GM19372 (cell line): ENCODE data around the gene CRYL1.

Source experiments
- ATAC-seq: cut with Tn5 transposase; IDR thresholded peaks from one replicate; pipeline ENCODE4 v1.9.1; 2021; ENCODE audit warnings: mild to moderate bottlenecking, low read depth, moderate library complexity; ENCODE audit not compliant: unreplicated experiment

CRYL1 gene

DNA sequence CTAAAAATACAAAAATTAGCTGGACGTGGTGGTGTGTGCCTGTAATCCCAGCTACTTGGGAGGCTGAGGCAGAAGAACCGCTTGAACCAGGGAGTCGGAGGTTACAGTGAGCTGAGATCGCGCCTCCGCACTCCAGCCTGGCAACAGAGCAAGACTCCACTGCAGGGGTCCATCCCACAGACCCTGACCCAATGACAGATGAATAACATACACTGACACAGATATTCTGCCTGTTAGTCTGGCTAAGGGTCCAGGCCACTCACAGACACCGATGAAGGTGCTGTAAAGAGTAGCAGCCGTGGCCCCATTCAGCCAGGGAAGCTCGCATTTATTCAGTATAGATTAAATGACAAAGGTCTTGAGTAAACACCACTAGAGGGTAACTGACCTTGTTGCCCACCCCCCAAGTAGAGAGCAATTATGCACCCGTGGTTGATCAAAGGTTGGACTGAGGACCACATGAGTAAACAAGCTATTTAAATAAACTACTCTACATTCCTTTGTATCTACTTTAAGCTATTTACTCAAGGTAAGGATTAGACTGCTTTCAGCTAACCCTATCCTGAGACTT lies 8.5 kb upstream of the CRYL1 start:
- no peak for ATAC-seq

DNA sequence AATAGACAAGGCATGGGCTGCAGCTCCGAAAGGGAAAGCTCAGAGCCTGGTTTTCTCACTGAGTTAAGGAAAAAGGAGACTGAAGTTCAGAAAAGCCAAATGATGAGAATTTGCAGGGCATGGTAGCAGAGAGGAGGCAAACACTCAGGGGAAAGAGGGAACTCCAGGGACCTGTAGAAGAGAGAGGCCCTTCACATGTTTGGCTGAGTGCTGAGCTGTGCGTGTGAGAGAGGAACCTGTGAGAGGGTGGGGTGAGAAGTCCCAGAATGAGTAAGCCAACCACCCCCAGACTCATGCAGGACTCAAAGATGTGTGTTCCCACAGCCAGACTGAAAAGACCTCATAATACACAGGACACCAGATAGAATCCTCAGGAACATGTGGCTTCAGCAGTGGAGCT lies 2.8 kb upstream of the CRYL1 start:
- no peak for ATAC-seq

DNA sequence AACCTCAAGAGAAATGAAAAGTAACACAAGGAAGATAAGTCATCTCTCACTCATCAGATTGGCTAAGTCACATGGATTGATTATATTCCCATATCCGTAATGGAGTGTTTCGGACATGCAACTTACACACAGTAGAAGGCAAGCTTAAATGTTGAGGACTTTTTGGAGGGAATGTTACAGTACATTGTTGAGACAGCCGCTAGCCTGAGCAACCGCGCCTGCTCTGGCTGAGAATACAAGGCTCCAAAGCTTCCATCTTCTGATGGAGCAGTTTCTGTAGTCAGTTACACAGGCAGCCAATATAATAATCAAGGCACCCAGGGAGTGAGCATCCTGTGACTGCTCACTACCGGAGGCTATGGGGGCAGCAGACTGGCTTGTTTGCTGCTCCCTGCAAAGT lies 1.0 kb upstream of the CRYL1 start:
- ATAC-seq: no peak

DNA sequence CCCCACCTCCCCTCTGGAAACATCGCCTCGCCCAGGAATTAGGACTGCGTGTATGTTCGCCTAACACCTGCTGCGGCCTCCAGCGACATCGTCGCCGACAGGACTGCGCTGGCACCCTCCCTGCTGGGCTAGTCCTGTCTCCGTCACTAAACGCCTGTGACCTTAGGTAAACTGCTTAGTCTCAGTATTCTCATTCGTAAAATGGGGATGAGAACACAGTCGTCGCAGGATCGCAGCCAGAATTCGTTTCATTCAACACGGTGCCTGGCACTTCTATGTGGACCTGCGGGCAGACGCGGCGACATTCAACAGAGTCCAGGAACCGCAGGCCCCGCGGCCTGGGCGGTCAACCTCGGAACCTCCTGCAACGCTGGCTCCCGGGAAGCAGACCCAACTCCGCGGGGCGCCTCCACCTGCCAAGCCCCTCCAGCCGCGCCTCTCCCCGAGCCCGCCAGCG lies 485 bp downstream of the CRYL1 start:
- no peak for ATAC-seq

DNA sequence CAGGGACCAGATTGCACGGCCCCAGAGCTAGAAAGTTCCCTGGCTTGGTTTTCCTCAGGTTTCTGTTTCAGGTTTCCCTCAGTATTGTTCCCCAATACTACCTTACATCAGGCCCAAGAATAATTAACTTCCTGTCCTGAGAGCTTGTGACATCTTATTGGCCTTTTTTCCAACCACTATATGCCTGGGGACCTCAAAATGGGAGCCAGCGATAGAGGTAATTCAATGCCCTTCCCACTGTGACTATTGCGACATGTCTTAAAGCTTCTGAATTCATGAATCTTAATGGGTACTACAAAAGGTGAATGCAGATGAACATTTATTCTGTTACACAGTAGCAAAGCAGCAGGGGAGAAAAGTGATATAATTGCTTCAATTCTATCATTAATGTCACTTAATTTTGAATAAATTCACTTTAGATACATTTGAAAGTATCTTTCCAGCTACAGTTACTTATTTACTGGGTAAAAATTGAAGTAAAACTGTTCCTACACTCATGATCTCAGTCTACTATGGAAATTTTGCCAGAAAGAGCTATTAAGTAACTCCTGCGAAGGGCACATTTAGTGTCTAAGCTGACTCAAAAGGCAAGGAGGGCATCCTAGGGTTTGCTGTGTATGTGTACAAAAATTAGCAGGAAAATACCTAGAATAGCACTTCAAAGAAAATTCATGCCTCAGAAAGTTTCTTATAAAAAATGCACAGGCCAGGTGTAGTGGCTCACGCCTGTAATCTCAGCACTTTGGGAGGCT lies 4.1 kb downstream of the CRYL1 start:
- ATAC-seq: no peak

DNA sequence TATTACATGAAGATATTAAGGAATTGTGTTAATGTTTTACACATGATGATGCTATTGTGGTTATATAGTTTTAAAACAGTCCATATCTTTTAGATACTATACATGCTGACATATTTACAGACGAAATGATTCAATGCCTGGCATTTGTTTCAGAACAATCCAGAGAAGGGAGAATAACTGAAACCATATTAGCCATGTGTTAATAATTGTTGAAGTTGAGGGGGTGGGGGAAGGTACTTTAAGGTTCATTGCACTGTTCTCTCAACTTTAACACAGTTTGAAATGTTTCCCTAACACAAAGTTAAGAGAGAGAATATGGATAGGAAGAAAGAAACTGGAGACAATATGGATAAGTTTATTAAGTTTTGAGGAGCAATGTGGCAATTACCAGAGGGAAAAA lies 5.8 kb downstream of the CRYL1 start:
- no peak for ATAC-seq

DNA sequence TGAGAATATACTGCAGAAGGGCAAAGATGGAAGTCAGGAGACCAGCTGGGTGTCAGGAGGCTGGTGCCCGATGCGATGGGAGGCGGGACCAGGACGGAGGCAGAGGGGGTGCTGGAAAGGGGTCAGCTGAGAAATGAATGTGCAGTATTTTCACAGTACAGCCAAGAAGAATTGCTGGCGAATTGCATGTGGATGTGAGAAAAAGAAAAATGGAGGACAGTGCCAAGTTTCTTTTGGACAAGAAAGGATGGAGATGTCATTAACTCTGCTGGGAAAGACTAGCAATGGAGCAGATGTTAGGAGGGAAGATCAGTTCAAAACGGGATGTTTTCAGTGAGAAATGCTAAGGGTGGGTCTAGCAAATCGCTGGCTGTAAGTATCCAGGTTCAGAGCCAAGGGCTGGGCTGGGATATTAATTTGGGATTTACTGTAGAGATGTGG lies 7.0 kb downstream of the CRYL1 start:
- ATAC-seq: no peak

DNA sequence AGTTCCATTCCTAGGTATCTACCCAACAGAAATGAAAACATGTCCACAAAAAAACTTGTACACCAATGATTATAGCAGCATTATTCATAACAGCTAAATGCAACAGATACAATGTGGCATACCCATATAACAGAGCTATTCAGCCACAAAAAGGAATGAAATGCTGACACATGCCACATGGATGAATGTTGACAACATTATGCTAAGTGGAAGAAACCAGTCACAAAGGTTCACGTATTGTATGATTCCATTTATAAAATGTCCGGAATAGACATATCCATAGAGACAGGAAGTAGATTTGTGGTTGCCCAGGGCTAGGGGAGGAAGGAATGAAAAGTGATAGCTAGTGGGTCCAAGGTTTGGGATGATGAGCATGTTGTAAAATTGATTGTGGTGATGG lies 10.8 kb downstream of the CRYL1 start:
- no peak for ATAC-seq

DNA sequence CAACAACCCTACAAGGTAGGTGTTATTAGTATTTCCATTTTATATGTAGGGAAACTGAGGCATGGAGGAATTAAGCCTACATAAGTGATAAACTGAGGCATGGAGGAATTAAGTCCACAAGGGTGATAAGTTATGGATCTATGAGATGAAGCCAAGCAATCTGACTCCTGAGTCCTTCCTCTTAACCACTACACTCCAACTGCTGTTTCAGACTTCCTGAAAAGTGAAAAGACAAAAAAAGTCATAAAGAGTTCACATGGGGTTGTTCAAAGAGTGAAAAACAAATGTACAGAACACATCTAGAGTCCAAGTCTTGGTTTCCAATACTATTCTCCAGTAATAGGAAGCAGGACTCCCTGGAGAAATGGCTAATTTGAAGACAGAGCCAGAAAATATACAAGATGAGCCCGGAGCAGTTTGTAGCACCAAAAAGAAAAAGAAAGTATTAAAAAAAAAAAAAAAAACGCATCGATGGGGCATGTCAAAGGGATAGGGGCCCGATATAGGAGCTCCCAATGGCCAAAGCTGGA lies 12.1 kb downstream of the CRYL1 start:
- no peak for ATAC-seq

DNA sequence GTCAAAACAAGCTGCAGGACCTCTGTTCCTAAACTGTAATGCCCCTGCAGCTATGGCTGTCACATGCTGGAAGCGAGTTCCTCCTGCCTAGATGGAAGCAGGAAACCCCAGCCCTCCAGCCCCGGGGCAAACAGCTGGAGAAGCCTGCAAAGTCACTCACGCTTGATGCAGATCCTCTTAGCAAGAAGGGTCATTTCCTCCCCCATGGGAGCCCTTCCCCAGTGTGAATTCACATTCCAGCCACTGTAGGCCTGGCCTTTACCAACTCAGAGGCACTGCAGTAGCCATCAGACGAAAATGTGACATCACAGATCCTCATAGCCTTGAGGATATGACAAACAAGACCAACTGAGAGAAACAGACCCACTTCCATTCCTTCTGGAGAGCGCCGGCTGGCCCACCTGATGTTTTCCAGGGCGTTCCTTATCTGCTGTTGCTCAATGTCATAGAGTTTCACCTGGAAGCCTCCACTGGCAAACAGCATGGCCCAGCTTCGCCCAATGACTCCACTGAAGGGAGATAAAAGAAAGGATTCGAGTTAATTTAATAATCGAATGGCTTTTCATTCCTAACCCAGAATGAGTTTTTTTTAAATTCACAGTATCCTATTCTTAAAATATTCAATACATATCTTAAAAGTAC lies 13.5 kb downstream of the CRYL1 start:
- no peak for ATAC-seq

DNA sequence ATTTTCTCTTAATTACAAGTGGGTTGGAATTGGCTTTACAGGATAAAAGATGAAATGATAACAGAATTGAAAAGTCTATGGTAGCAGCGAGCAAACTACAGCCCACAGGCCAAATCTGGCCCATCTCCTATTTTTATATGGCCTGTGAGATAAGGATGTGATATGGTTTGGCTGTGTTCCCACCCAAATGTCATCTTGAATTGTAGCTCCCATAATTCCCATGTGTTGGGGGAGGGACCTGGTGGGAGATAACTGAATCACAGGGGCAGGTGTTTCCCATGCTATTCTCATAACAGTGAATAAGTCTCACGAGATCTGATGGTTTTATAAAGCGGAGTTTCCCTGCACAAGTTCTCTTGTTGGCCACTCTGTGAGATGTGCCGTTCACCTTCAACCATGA lies 19.0 kb downstream of the CRYL1 start:
- no peak for ATAC-seq

DNA sequence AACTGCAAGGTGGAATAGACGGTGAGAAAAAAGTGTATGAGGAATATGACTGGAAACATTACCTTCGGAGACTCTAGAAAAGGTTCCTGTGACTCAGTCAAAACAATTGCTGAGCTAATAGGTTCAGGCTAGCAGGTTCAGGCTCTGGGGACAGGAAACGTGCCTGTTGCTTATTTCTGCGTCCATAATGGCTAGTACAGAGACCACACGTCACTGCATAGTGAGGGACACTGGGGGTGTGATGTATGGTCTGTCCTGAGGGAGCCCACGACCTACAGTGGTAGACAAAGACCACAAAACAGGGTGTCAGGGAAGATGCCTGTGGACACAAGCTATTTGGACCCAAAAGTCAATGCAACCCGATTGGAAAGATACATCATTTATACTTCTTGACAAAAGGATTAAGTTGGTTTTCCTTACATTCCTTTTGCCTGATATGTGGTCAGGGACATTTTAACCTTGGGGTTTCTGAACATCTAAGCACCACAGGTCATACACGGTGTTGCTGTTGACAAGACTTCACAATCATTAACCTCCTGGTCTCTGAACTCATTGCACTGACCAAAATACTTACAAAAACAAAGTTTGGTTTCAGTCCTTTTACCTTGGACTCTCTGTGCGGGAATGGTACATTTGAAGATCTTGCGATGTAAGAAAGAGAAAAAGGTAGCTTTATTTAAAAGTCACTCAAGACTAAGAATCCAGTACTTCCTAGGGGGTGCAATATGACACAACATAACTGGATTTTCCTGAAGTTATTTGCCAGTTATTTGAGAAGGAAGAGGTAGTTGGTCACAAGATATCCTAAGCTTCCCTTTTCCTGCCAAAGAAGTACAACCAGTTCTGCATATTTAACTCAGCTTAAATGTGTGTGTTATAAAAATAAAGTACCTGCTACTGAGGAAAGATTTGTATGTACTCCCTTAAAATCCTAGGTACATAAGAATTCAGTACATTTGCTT lies 20.0 kb downstream of the CRYL1 start:
- ATAC-seq: no peak

DNA sequence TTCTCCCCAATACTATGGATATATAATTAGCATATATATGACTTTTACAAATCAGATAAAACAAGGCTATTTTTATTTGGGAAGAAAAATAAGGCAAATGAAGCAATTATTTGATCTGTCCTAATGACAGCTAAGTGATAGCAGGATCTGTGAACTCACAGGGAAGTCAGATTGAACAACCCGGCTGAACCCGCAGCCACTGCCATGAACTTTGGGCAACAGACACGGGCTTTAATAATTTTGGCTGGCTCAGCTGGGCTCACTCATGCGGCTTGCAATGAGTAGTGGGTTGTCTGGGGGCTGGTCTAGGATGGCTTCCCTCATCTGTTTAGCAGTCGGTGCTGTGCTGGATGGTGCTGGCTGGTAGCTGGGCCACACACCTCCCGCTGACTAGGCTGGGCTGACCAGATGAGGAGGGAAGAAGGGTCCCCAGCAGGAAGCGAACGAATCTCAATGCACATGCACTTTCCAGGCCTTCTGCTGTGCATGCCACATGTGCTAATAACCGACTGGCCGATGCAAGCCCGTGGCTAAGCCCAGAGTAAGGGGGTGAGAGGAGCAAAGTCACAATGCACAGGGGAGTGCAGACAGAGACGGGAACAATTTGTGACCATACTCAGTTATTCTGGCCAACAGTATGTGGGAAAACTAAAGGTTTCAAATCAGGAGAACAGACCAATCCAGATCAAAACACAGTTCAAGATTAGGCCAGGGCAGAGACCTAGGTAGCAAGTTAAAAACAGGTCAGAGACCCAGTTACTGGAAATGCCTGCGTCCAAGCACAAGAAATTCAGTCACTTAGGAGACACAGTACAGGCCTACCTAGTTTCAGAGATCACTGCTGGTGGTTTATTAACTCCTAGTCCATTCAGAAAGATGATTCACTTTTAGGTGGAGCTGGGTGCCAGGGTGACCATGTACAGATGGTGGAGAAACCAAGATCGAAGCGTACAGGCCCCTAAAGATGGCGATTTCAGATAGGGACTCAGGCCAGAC lies 22.3 kb downstream of the CRYL1 start:
- no peak for ATAC-seq

DNA sequence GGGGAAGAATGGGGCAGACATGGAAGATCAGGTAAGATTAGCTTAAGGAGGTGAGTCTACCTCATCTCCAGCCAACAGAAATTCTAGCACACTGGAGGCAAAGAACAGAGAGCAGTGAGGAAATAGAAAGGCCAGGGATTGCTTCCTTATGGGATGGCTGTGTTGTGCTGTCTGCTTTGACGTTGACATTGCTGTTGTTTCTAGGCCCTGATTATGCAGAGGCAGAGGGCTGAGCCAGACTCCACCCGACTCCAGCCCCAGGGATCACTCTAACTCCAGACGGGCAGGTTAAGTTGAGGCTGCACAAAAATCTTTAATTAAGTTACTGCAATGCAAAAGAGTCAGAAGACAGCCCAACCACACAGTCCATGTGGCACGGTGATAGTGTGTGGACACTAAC lies 24.1 kb downstream of the CRYL1 start:
- ATAC-seq: no peak

DNA sequence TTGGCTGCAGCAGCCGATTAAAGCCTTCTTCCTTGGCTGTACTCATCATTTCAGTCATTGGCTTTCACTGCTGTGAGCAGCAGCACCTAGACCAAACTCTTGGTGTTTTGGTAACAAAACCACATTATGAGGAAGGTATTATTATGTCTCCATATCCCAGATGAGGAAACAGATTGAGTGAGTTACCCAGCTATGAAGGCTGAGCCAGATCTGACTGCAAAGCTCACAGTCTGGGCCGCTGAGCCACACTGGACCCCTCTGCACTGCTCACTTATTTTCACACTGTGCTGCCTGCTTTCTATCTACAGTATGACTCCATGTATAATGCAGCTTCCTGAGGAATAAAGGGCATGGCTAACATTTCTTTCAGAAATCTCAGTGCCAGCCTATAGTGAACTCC lies 24.5 kb downstream of the CRYL1 start:
- ATAC-seq: no peak

DNA sequence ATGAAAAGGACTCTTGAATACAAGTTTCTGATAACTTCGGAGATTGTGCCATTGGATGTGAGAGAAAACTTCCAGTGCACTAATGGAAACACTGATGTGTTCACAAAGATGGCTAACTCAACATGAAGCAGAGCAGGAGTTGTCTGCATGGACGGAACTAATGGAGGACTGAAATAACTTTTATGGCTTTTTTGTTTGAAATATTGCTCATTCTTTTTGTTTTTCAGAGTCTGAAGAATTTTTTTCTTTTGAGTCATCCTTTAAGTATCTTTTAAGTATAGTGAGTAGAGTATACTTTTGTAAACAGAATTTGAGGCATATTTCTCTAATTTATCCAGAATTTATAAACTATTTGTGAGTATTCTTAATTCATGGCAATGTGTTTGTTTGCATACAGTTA lies 25.7 kb downstream of the CRYL1 start:
- ATAC-seq: no peak

DNA sequence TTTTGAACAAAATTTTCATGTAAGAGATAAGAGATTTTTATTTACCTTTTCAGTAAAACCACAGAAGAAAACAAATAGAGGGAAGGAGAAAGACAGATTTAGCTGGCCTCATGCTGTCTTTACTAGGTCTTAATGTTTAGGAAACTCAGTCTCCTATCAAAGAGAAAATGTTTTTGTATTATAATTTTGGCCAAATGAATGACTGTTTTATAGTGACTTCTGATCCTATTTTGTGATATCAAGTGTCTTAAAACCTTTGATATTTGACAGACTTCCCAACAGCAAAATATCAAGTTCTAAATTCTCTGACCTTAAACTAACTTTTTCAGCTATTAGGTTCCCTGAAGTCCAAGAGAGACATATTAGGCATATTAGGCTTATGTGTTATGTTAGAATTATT lies 27.0 kb downstream of the CRYL1 start:
- ATAC-seq: no peak

DNA sequence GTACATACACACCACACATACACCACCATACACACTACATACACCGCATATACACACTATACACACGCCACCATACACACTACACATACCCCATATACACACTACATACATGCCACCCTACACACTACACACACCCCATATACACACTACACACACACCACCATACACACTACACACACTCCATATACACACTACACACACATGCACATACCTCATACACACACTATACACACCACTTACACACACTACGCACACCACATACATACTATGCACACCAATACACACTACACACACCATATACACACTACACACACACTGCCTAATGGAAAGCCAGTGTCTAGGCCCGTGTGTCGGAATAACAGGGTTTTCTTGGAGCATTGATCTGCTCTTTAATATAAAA lies 27.5 kb downstream of the CRYL1 start:
- ATAC-seq: no peak

DNA sequence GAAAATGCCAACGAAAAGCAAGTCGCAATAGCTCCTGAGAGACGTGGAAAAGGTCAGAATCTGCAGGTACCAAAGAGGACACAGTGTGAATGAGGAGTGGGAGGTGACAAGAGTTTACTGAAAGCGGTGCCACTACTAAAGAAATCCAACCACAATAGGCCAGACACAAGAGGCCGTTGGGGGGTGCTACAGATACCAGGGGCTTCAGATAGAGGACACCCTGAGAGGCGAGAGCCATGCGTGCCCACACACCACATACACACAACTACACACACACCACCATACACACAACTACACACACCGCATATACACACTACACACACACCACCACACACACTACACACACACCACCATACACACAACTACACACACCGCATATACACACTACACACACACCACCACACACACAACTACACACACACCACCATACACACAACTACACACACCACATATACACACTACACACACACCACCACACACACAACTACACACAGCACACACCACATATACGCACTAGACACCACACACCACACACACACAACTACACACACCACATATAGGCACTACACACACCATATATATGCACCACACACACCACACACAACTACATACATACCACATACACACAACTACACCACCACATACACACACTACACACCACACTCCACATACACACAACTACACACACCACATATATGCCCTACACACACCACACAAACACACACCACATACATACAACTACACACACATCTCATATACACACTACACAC lies 28.5 kb downstream of the CRYL1 start:
- no peak for ATAC-seq
